CD4-positive, alpha-beta T cell (primary cell): ENCODE results near the gene KLHDC8B. TPM values are rescaled to one million over a fixed set of nuclear protein-coding genes. Genes with fewer than 3 reads are reported as not detected.

Experiments
- ATAC-seq: fragments of 200-7000 bp; cut with Tn5 transposase; one replicate; pipeline ENCODE4 v1.10.0; 2022; ENCODE audit warnings: mild to moderate bottlenecking; ENCODE audit not compliant: poor library complexity
- CTCF ChIA-PET: fragments of 350-600 bp; sonication (Branson Sonifier 250); formaldehyde crosslinking; loops from one replicate; lab custom pipeline; 2021; ENCODE audit warnings: antibody characterized with exemption, inconsistent platforms; lab: Charles Lee
- POLR2A ChIA-PET: fragments of 350-600 bp; sonication (Branson Sonifier 250); formaldehyde crosslinking; loops from one replicate; lab custom pipeline; 2021; ENCODE audit warnings: antibody characterized with exemption, inconsistent platforms; lab: Charles Lee
- DNase-seq, 14 experiments: peaks; one replicate each; pipeline ENCODE4 v3.0.0-alpha.2; 2013 to 2020; ENCODE audit warnings: mixed read lengths in 2 of 14
- H3K27ac ChIP-seq, 2 donors: one replicate each; pipeline versions ENCODE4 v1.5.1 to v1.7.0; 2013; ENCODE audit warnings: low read length in 2 of 2, low read depth in 1 of 2, mild to moderate bottlenecking in 1 of 2
- H3K27me3 ChIP-seq, 2 experiments: 1 replicate in 1 of 2; 2 replicates in 1 of 2; pipeline versions ENCODE4 v1.6.1 to v1.7.0; 2013; ENCODE audit warnings: low read length in 2 of 2, control low read depth in 1 of 2, mild to moderate bottlenecking in 1 of 2, moderate library complexity in 1 of 2; ENCODE audit not compliant: insufficient read depth in 2 of 2, control insufficient read depth in 1 of 2
- H3K36me3 ChIP-seq: one replicate; pipeline ENCODE4 v1.6.1; 2013; ENCODE audit warnings: low read length, control low read depth; ENCODE audit not compliant: insufficient read depth
- H3K4me1 ChIP-seq: one replicate; pipeline ENCODE4 v1.6.1; 2013; ENCODE audit warnings: low read length, control low read depth; ENCODE audit not compliant: insufficient read depth
- H3K4me3 ChIP-seq: one replicate; pipeline ENCODE4 v1.5.1; 2013; ENCODE audit warnings: mild to moderate bottlenecking, low read length, moderate library complexity
- H3K9me3 ChIP-seq, 2 experiments: 1 replicate in 1 of 2; 2 replicates in 1 of 2; pipeline versions ENCODE4 v1.6.1 to v1.7.0; 2013; ENCODE audit warnings: low read length in 2 of 2, mild to moderate bottlenecking in 2 of 2, control low read depth in 1 of 2, moderate library complexity in 1 of 2; ENCODE audit not compliant: control insufficient read depth in 1 of 2, insufficient read depth in 1 of 2
- H3K27ac Mint-ChIP-seq: one replicate; pipeline ENCODE4 v1.8.0; 2020; ENCODE audit warnings: mixed read lengths
- H3K27me3 Mint-ChIP-seq: one replicate; pipeline ENCODE4 v1.8.0; 2021; ENCODE audit warnings: mixed read lengths
- H3K36me3 Mint-ChIP-seq: one replicate; pipeline ENCODE4 v1.8.0; 2021; ENCODE audit warnings: low read depth, mixed read lengths
- H3K4me1 Mint-ChIP-seq: one replicate; pipeline ENCODE4 v1.8.0; 2021; ENCODE audit warnings: low read depth, mixed read lengths
- H3K4me3 Mint-ChIP-seq: one replicate; pipeline ENCODE4 v1.8.0; 2020; ENCODE audit warnings: mild to moderate bottlenecking, mixed read lengths
- H3K9me3 Mint-ChIP-seq: one replicate; pipeline ENCODE4 v1.8.0; 2020; ENCODE audit warnings: mixed read lengths
- CTCF ChIP-seq: fragments of 200-600 bp; IDR thresholded peaks from one replicate; pipeline ENCODE4 v1.8.0; 2022; ENCODE audit warnings: antibody characterized with exemption, mild to moderate bottlenecking
- intact Hi-C, 2 experiments: fragments of 100-400 bp; cut with DNase I in 1 of 2; cut with micrococcal nuclease in 1 of 2; formaldehyde crosslinking; loops; one replicate each; pipeline versions ENCODE4 v1.15.1 to v1.9.0; 2023 to 2025; cut with DNase I, micrococcal nuclease
- total RNA-seq, 174 experiments: library from RNA in 2 of 174; stranded (reverse) in 2 of 174; gene quantifications; one replicate each; pipeline ENCODE4 v1.2.3 and lab custom pipeline; 2021 to 2026

Gene KLHDC8B
- total RNA-seq, 2 experiments from 2014 or later, result 1.2 to 1.6 TPM

GRCh38 chr3:49132073-49132436 is 39.3 kb upstream of the KLHDC8B start:
- ATAC-seq (no peak), DNase-seq (no peak)
- intact Hi-C loops, result no loop called here
- peaks cover 4% of the 10 kb centered on the region for H3K4me1 ChIP-seq
- H3K4me3 ChIP-seq, result no peak overlapping the region
- ChIA-PET CTCF (no interaction called here), POLR2A (interaction anchor here (0.9 kb wide), 1 partner anchor 103 kb away, joined by 4 read pairs; the partner anchor contains the start of gene IMPDH2)
- H3K27ac ChIP-seq, result no peak overlapping the region
- H3K9me3 ChIP-seq, result no peaks in the 10 kb centered on the region
- no peak overlapping the region for H3K27ac Mint-ChIP-seq
- no peaks in the 10 kb centered on the region for H3K36me3 ChIP-seq
- H3K36me3 Mint-ChIP-seq, result no peaks in the 10 kb centered on the region
- no peak for TF ChIP-seq CTCF
- H3K4me1 Mint-ChIP-seq, result no peaks in the 10 kb centered on the region
- no peaks in the 10 kb centered on the region for H3K9me3 Mint-ChIP-seq
- H3K27me3 ChIP-seq, result peaks cover 12 to 13% of the 10 kb centered on the region in 2 experiments
- no peak overlapping the region for H3K4me3 Mint-ChIP-seq
- peaks cover 40% of the 10 kb centered on the region for H3K27me3 Mint-ChIP-seq

- no peak for TF ChIP-seq CTCF
- H3K27ac ChIP-seq, result no peak within 1 kb of the TSS
- POLR2A ChIA-PET, result interaction anchor here (0.9 kb wide), 1 partner anchor 103 kb away, joined by 4 read pairs; the partner anchor contains the start of gene IMPDH2
- no peaks in the 10 kb centered on the region for H3K4me1 Mint-ChIP-seq
- no peaks in the 10 kb centered on the region for H3K36me3 ChIP-seq
- intact Hi-C loops, result no loop called here
- no peak within 1 kb of the TSS for H3K4me3 Mint-ChIP-seq
- no peaks in the 10 kb centered on the region for H3K9me3 ChIP-seq
- peaks cover 43% of the 10 kb centered on the region for H3K27me3 Mint-ChIP-seq
- H3K4me1 ChIP-seq, result peaks cover 4% of the 10 kb centered on the region
- DNase-seq (peak in 1 of 14 experiments; percentile 34), ATAC-seq (no peak)
- H3K27me3 ChIP-seq, result peaks cover 12 to 13% of the 10 kb centered on the region in 2 experiments
- H3K9me3 Mint-ChIP-seq, result no peaks in the 10 kb centered on the region
- CTCF ChIA-PET, result no interaction called here
- no peaks in the 10 kb centered on the region for H3K36me3 Mint-ChIP-seq
- H3K4me3 ChIP-seq, result no peak within 1 kb of the TSS
- H3K27ac Mint-ChIP-seq, result no peak within 1 kb of the TSS
Observed at GRCh38 chr3:49132437-49133225, 38.8 kb upstream of the KLHDC8B start, which contains the start of gene LAMB2. Gene LAMB2 (minus strand): TSS chr3:49133050. CDS start chr3:49132867, 183 bp downstream.

GRCh38 chr3:49133226-49133951 is 38.0 kb upstream of the KLHDC8B start:
- Mint-ChIP-seq H3K4me1 (no peaks in the 10 kb centered on the region), H3K9me3 (no peaks in the 10 kb centered on the region), H3K4me3 (no peak overlapping the region), H3K36me3 (no peaks in the 10 kb centered on the region), H3K27me3 (peaks cover 46% of the 10 kb centered on the region), H3K27ac (no peak overlapping the region)
- no peak for TF ChIP-seq CTCF
- Histone ChIP-seq H3K27ac (no peak overlapping the region), H3K4me3 (no peak overlapping the region), H3K9me3 (no peaks in the 10 kb centered on the region), H3K4me1 (peaks cover 4% of the 10 kb centered on the region), H3K36me3 (no peaks in the 10 kb centered on the region), H3K27me3 (peaks cover 12 to 18% of the 10 kb centered on the region in 2 experiments)
- ChIA-PET CTCF (no interaction called here), POLR2A (interaction anchor here (0.8 kb wide), 1 partner anchor 20 kb away, joined by 3 read pairs; no protein-coding TSS in a partner anchor)
- intact Hi-C loops, result no loop called here
- ATAC-seq, result no peak
- DNase-seq, result peak in 1 of 14 experiments; percentile 25
